Measurements from ENCODE around the gene LETM1.

DNA sequence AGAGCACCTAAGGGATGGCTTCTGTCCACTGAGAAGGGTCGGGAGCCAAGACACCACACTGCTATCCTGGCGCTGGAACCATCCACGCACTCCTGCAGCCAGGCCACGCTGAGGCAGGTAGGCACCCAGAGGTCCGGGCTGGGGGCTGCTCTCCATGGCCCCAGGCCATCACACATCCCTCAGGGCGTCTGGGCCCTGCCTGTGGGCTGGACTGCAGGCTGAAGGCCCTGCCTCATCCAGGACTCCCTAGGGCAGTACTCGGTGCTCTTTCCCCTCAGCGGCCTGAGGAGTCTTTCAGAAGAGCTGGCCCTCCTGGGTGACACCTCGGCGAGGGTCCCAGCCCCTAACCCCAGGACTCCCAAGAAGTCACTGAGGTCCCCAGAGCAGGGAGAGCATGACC is 45.2 kb downstream of the LETM1 start:
- no peak for TF ChIP-seq EZH2 (IDR thresholded peaks at IDR 0.05; ENCODE audit: borderline replicate concordance, insufficient read depth, low read depth, low read length, poor library complexity, severe bottlenecking)
- TF ChIP-seq, protein P1, sequence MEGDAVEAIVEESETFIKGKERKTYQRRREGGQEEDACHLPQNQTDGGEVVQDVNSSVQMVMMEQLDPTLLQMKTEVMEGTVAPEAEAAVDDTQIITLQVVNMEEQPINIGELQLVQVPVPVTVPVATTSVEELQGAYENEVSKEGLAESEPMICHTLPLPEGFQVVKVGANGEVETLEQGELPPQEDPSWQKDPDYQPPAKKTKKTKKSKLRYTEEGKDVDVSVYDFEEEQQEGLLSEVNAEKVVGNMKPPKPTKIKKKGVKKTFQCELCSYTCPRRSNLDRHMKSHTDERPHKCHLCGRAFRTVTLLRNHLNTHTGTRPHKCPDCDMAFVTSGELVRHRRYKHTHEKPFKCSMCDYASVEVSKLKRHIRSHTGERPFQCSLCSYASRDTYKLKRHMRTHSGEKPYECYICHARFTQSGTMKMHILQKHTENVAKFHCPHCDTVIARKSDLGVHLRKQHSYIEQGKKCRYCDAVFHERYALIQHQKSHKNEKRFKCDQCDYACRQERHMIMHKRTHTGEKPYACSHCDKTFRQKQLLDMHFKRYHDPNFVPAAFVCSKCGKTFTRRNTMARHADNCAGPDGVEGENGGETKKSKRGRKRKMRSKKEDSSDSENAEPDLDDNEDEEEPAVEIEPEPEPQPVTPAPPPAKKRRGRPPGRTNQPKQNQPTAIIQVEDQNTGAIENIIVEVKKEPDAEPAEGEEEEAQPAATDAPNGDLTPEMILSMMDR (IDR thresholded peaks at IDR 0.05) = no peak
